ENCODE data around the gene PYM1. TPM values are rescaled to one million over a fixed set of nuclear protein-coding genes. Genes with fewer than 3 reads are reported as not detected.

Gene PYM1
- total and polyA plus RNA-seq, 2 of the 4 experiments (the other 2 are of a cell fraction), result 26.5 to 27.8 TPM

DNA sequence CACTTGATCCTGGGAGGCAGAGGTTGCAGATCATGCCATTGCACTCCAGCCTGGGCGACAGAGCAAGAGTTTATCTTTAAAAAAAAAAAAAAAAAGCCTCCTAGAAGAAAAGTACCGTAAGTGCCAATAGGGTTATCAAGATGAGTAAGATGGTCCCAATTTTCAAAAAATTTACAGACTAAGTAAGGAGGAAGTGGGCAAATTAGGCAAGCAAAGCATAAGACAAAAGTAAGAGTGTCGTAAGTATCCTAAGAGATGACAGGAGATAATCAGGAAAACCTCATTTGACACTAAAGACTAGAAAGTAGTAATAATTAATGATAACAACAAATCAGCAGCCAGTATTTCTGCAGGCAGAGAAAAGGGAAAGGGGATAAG, 12.2 kb downstream of the PYM1 start:
- no peak overlapping the region for H3K56ac ChIP-seq (ENCODE audit: extremely low read depth, insufficient read depth, low read length)
- BruUV-seq (replicated peaks), result no TSS peak
- in situ Hi-C loops (cut with MboI; ENCODE audit: low sequenced_read_pairs), result no loop called here

More for the DNA sequence above, 12.2 kb downstream of the PYM1 start:
- Histone ChIP-seq H2AFZ (replicated peaks; ENCODE audit: low read length, poor library complexity) (no peak overlapping the region), H3K23ac (ENCODE audit: low read depth, low read length) (no peak overlapping the region), H3K4me3 (ENCODE audit: insufficient read depth, low read depth, low read length) (no peak overlapping the region), H3K9me1 (ENCODE audit: insufficient read depth, low read length) (peaks cover 7% of the 10 kb centered on the region; the same call in 1 of the 2 replicates), H2AK9ac (replicated peaks; ENCODE audit: low read depth, low read length, poor library complexity) (no peak overlapping the region), H3K79me1 (ENCODE audit: low read depth in 1 of 2, low read length in 2 of 2) (peaks cover 31 to 59% of the 10 kb centered on the region in 2 experiments), H2BK15ac (ENCODE audit: low read depth, low read length) (no peak overlapping the region), H3K4ac (ENCODE audit: low read depth, low read length) (no peak overlapping the region), H3K14ac (replicated peaks; ENCODE audit: low read depth, low read length) (no peak overlapping the region), H2BK20ac (ENCODE audit: low read depth, low read length) (no peak overlapping the region), H4K20me1 (ENCODE audit: insufficient read depth, low read length) (peaks cover 5% of the 10 kb centered on the region), H4K91ac (ENCODE audit: insufficient read depth, low read depth, low read length) (no peak overlapping the region), H2BK5ac (ENCODE audit: low read depth, low read length, poor library complexity, severe bottlenecking) (no peak overlapping the region), H3K27ac (ENCODE audit: insufficient read depth, low read length) (no peak overlapping the region), H3K27me3 (ENCODE audit: control insufficient read depth, insufficient read depth, low read length) (no peaks in the 10 kb centered on the region), H3K9me3 (ENCODE audit: control insufficient read depth, insufficient read depth, low read length) (no peaks in the 10 kb centered on the region), H4K5ac (ENCODE audit: low read depth, low read length) (no peak overlapping the region), H2AK5ac (ENCODE audit: low read depth, low read length) (no peak overlapping the region), H3K4me2 (ENCODE audit: low read depth, low read length) (no peak overlapping the region), H2BK120ac (ENCODE audit: low read depth, low read length) (no peak overlapping the region), H3K9ac (ENCODE audit: low read depth, low read length) (no peak overlapping the region), H4K8ac (ENCODE audit: low read depth in 2 of 2, low read length in 2 of 2) (no peak overlapping the region), H3K18ac (ENCODE audit: low read depth, low read length) (no peak overlapping the region), H3K36me3 (ENCODE audit: control insufficient read depth, insufficient read depth, low read length) (peaks cover 3% of the 10 kb centered on the region; the same call in 1 of the 2 replicates), H3K4me1 (ENCODE audit: control insufficient read depth, insufficient read depth, low read length) (no peaks in the 10 kb centered on the region)
- DNase-seq (no peak), ATAC-seq (ENCODE audit: low read depth) (no peak)
- intact Hi-C loops (cut with micrococcal nuclease) (loop anchor here (10.0 kb wide), 1 partner anchor 1489 kb away; no protein-coding TSS in a partner anchor), dilution Hi-C loops (cut with HindIII; ENCODE audit: low sequenced_read_pairs, unreplicated experiment) (no loop called here)
- CTCF ChIA-PET, result interaction anchor here (1.4 kb wide), 1 partner anchor 15 kb away, joined by 5 read pairs; no protein-coding TSS in a partner anchor
- POLR2A ChIA-PET (ENCODE audit: unreplicated experiment), result no interaction called here
- WGBS, 2 experiments (ENCODE audit: extremely low coverage in 2 of 2, insufficient read length in 1 of 2), result no CpG with 5 or more reads among the region's 3 CpGs
- TF ChIP-seq CTCF (conservative IDR thresholded peaks at IDR 0.05; ENCODE audit: low read depth, low read length) (no peak), CHD1 (IDR thresholded peaks at IDR 0.05; ENCODE audit: low read depth, low read length) (no peak), FOS (IDR thresholded peaks at IDR 0.05; ENCODE audit: low read depth, low read length) (no peak), CEBPB (IDR thresholded peaks at IDR 0.05; ENCODE audit: low read depth, low read length) (no peak)

Data from IMR-90 (cell line).